Astrocyte of the hippocampus (primary cell): ENCODE data around the gene KRIT1.

Experiments
- DNase-seq: peaks from one replicate; pipeline ENCODE4 v3.0.0; 2011; ENCODE audit warnings: low read depth, low spot score

The KRIT1 gene

GRCh38 chr7:92155108-92155739 is 90.5 kb downstream of the KRIT1 start:
- no peak for DNase-seq

- DNase-seq = no peak
Measured at GRCh38 chr7:92150450-92151017, 95.2 kb downstream of the KRIT1 start.

GRCh38 chr7:92149736-92150239 is 95.9 kb downstream of the KRIT1 start:
- no peak for DNase-seq
